Measurements from ENCODE around the gene SAFB2.

The SAFB2 gene

GRCh38 chr19:5572556-5573286 lies 49.9 kb downstream of the SAFB2 start:
- H3K27me3 ChIP-seq (ENCODE audit: low read depth): no peaks in the 10 kb centered on the region
- in situ Hi-C loops (cut with MboI; ENCODE audit: low sequenced_read_pairs): loop anchor here (10.0 kb wide), 1 partner anchor 538 kb away; no protein-coding TSS in a partner anchor

GRCh38 chr19:5571777-5572176 lies 50.8 kb downstream of the SAFB2 start:
- Histone ChIP-seq H3K4me3 (no peak overlapping the region), H3K9me3 (no peaks in the 10 kb centered on the region), H3K27me3 (ENCODE audit: low read depth) (no peaks in the 10 kb centered on the region), H3K4me1 (peaks cover 5% of the 10 kb centered on the region; the same call in 1 of the 2 replicates), H3K36me3 (replicated peaks) (no peaks in the 10 kb centered on the region)
- DNase-seq (ENCODE audit: low spot score in 2 of 2): no peak
- in situ Hi-C loops (cut with MboI; ENCODE audit: low sequenced_read_pairs): loop anchor here (10.0 kb wide), 1 partner anchor 537 kb away; no protein-coding TSS in a partner anchor

More at GRCh38 chr19:5572556-5573286, 49.9 kb downstream of the SAFB2 start:
- no peaks in the 10 kb centered on the region for H3K36me3 ChIP-seq (replicated peaks)
- no peak for DNase-seq (ENCODE audit: low spot score in 2 of 2)
- peaks cover 5% of the 10 kb centered on the region; the same call in 1 of the 2 replicates for H3K4me1 ChIP-seq
- H3K4me3 ChIP-seq: no peak overlapping the region
- no peaks in the 10 kb centered on the region for H3K9me3 ChIP-seq

GRCh38 chr19:5567970-5568407 lies 54.6 kb downstream of the SAFB2 start:
- in situ Hi-C loops (cut with MboI; ENCODE audit: low sequenced_read_pairs): no loop called here
- H3K36me3 ChIP-seq (replicated peaks): no peaks in the 10 kb centered on the region
- H3K27me3 ChIP-seq (ENCODE audit: low read depth): no peaks in the 10 kb centered on the region
- H3K4me3 ChIP-seq: no peak overlapping the region
- H3K9me3 ChIP-seq: no peaks in the 10 kb centered on the region
- DNase-seq (ENCODE audit: low spot score in 2 of 2): no peak
- peaks cover 5% of the 10 kb centered on the region; the same call in 1 of the 2 replicates for H3K4me1 ChIP-seq

- no peaks in the 10 kb centered on the region for H3K36me3 ChIP-seq (replicated peaks)
- H3K4me1 ChIP-seq: peaks cover under 1% of the 10 kb centered on the region; the same call in 1 of the 2 replicates
- DNase-seq (ENCODE audit: low spot score in 2 of 2): no peak
- H3K9me3 ChIP-seq: no peaks in the 10 kb centered on the region; the same call in 1 of the 2 replicates
- in situ Hi-C loops (cut with MboI; ENCODE audit: low sequenced_read_pairs): no loop called here
- no peak within 1 kb of the TSS for H3K4me3 ChIP-seq
- H3K27me3 ChIP-seq (ENCODE audit: low read depth): no peaks in the 10 kb centered on the region
These were observed 55.1 kb downstream of the SAFB2 start, which contains the start of gene TINCR for GRCh38 chr19:5567360-5567969. TSS of gene TINCR (minus strand) at chr19:5567953.

GRCh38 chr19:5564930-5565329 lies 57.6 kb downstream of the SAFB2 start:
- Histone ChIP-seq H3K4me1 (no peaks in the 10 kb centered on the region), H3K36me3 (replicated peaks) (no peaks in the 10 kb centered on the region), H3K9me3 (peaks cover 10% of the 10 kb centered on the region), H3K4me3 (no peak overlapping the region), H3K27me3 (ENCODE audit: low read depth) (no peaks in the 10 kb centered on the region)
- in situ Hi-C loops (cut with MboI; ENCODE audit: low sequenced_read_pairs): no loop called here
- DNase-seq (ENCODE audit: low spot score in 2 of 2): no peak

- in situ Hi-C loops (cut with MboI; ENCODE audit: low sequenced_read_pairs): no loop called here
- H3K27me3 ChIP-seq (ENCODE audit: low read depth): no peaks in the 10 kb centered on the region
- DNase-seq (ENCODE audit: low spot score in 2 of 2): no peak
These were observed 58.5 kb downstream of the SAFB2 start for GRCh38 chr19:5563935-5564612.

GRCh38 chr19:5563008-5563431 lies 59.6 kb downstream of the SAFB2 start:
- H3K36me3 ChIP-seq (replicated peaks): no peaks in the 10 kb centered on the region
- in situ Hi-C loops (cut with MboI; ENCODE audit: low sequenced_read_pairs): no loop called here
- H3K27me3 ChIP-seq (ENCODE audit: low read depth): no peaks in the 10 kb centered on the region
- peaks cover 10% of the 10 kb centered on the region for H3K9me3 ChIP-seq
- no peaks in the 10 kb centered on the region for H3K4me1 ChIP-seq
- no peak overlapping the region for H3K4me3 ChIP-seq
- peak in 1 of 2 experiments; percentile 50 for DNase-seq (ENCODE audit: low spot score in 2 of 2)

More at GRCh38 chr19:5563935-5564612, 58.5 kb downstream of the SAFB2 start:
- Histone ChIP-seq H3K4me3 (no peak overlapping the region), H3K36me3 (replicated peaks) (no peaks in the 10 kb centered on the region), H3K4me1 (no peaks in the 10 kb centered on the region), H3K9me3 (peaks cover 10% of the 10 kb centered on the region)

GRCh38 chr19:5562280-5562679 lies 60.3 kb downstream of the SAFB2 start:
- in situ Hi-C loops (cut with MboI; ENCODE audit: low sequenced_read_pairs): no loop called here
- no peak for DNase-seq (ENCODE audit: low spot score in 2 of 2)
- H3K4me1 ChIP-seq: no peaks in the 10 kb centered on the region
- no peaks in the 10 kb centered on the region for H3K27me3 ChIP-seq (ENCODE audit: low read depth)
- H3K9me3 ChIP-seq: peaks cover 10% of the 10 kb centered on the region
- no peaks in the 10 kb centered on the region for H3K36me3 ChIP-seq (replicated peaks)
- H3K4me3 ChIP-seq: no peak overlapping the region

- DNase-seq (ENCODE audit: low spot score in 2 of 2): no peak
- Histone ChIP-seq H3K4me3 (no peak overlapping the region), H3K27me3 (ENCODE audit: low read depth) (no peaks in the 10 kb centered on the region)
These were observed 61.0 kb downstream of the SAFB2 start for GRCh38 chr19:5561559-5561958.

GRCh38 chr19:5560156-5560555 lies 62.4 kb downstream of the SAFB2 start:
- in situ Hi-C loops (cut with MboI; ENCODE audit: low sequenced_read_pairs): no loop called here
- Histone ChIP-seq H3K27me3 (ENCODE audit: low read depth) (no peaks in the 10 kb centered on the region), H3K36me3 (replicated peaks) (no peaks in the 10 kb centered on the region), H3K4me1 (no peaks in the 10 kb centered on the region), H3K4me3 (no peak overlapping the region), H3K9me3 (peaks cover 10% of the 10 kb centered on the region)
- no peak for DNase-seq (ENCODE audit: low spot score in 2 of 2)

More at GRCh38 chr19:5561559-5561958, 61.0 kb downstream of the SAFB2 start:
- in situ Hi-C loops (cut with MboI; ENCODE audit: low sequenced_read_pairs): no loop called here
- Histone ChIP-seq H3K36me3 (replicated peaks) (no peaks in the 10 kb centered on the region), H3K4me1 (no peaks in the 10 kb centered on the region), H3K9me3 (peaks cover 10% of the 10 kb centered on the region)

- no peaks in the 10 kb centered on the region for H3K4me1 ChIP-seq
- H3K4me3 ChIP-seq: no peak overlapping the region
- no peaks in the 10 kb centered on the region for H3K36me3 ChIP-seq (replicated peaks)
- in situ Hi-C loops (cut with MboI; ENCODE audit: low sequenced_read_pairs): no loop called here
- H3K27me3 ChIP-seq (ENCODE audit: low read depth): no peaks in the 10 kb centered on the region
- H3K9me3 ChIP-seq: peaks cover 10% of the 10 kb centered on the region
- no peak for DNase-seq (ENCODE audit: low spot score in 2 of 2)
These were observed 62.8 kb downstream of the SAFB2 start for GRCh38 chr19:5559804-5560133.

GRCh38 chr19:5558101-5558621 lies 64.4 kb downstream of the SAFB2 start:
- Histone ChIP-seq H3K9me3 (peaks cover 10% of the 10 kb centered on the region), H3K27me3 (ENCODE audit: low read depth) (no peaks in the 10 kb centered on the region), H3K4me1 (peaks cover 4% of the 10 kb centered on the region; the same call in 1 of the 2 replicates), H3K4me3 (no peak overlapping the region), H3K36me3 (replicated peaks) (no peaks in the 10 kb centered on the region)
- no peak for DNase-seq (ENCODE audit: low spot score in 2 of 2)
- in situ Hi-C loops (cut with MboI; ENCODE audit: low sequenced_read_pairs): no loop called here

- Histone ChIP-seq H3K27me3 (ENCODE audit: low read depth) (no peaks in the 10 kb centered on the region), H3K36me3 (replicated peaks) (no peaks in the 10 kb centered on the region), H3K4me1 (peaks cover 4% of the 10 kb centered on the region; the same call in 1 of the 2 replicates), H3K4me3 (no peak overlapping the region), H3K9me3 (peaks cover 10% of the 10 kb centered on the region)
- no peak for DNase-seq (ENCODE audit: low spot score in 2 of 2)
- in situ Hi-C loops (cut with MboI; ENCODE audit: low sequenced_read_pairs): no loop called here
These were observed 64.9 kb downstream of the SAFB2 start for GRCh38 chr19:5557691-5558090.
